Naive thymus-derived CD8-positive, alpha-beta T cell (primary cell): ENCODE measurements around the gene MAML3. TPM values are rescaled to one million over a fixed set of nuclear protein-coding genes. Genes with fewer than 3 reads are reported as not detected.

ENCODE experiments used
- ATAC-seq, 2 donors: fragments of 150-1000 bp; cut with Tn5 transposase in 1 of 2; sonication (Bioruptor Pico), chemical (Tn5 transposase) in 1 of 2; 1 replicate in 1 of 2; 2 replicates in 1 of 2; pipeline ENCODE4 v1.10.0; 2021; ENCODE audit warnings: mild to moderate bottlenecking in 2 of 2, moderate library complexity in 2 of 2
- POLR2A ChIA-PET: fragments of 350-600 bp; sonication (Branson Sonifier 250); formaldehyde crosslinking; loops from one replicate; lab custom pipeline; 2021; ENCODE audit warnings: antibody characterized with exemption; lab: Charles Lee
- DNase-seq, 10 donors: peaks; one replicate each; pipeline versions ENCODE4 v3.0.0 to v3.0.0-alpha.2; 2020 to 2022
- H3K27ac Mint-ChIP-seq, 10 donors: one replicate each; pipeline ENCODE4 v1.8.0; 2020 to 2022; ENCODE audit warnings: mild to moderate bottlenecking in 10 of 10, mixed read lengths in 10 of 10, moderate library complexity in 4 of 10, inconsistent platforms in 1 of 10
- H3K27me3 Mint-ChIP-seq, 5 donors: one replicate each; pipeline ENCODE4 v1.8.0; 2021 to 2022; ENCODE audit warnings: mixed read lengths in 5 of 5
- H3K36me3 Mint-ChIP-seq, 3 donors: one replicate each; pipeline ENCODE4 v1.8.0; 2020 to 2022; ENCODE audit warnings: mixed read lengths in 3 of 3, mild to moderate bottlenecking in 2 of 3, inconsistent platforms in 1 of 3
- H3K4me1 Mint-ChIP-seq, 4 donors: one replicate each; pipeline ENCODE4 v1.8.0; 2021 to 2022; ENCODE audit warnings: mixed read lengths in 4 of 4
- H3K4me3 Mint-ChIP-seq, 10 donors: one replicate each; pipeline ENCODE4 v1.8.0; 2020 to 2022; ENCODE audit warnings: mild to moderate bottlenecking in 10 of 10, mixed read lengths in 10 of 10, moderate library complexity in 6 of 10, inconsistent platforms in 1 of 10
- H3K9me3 Mint-ChIP-seq, 9 donors: one replicate each; pipeline ENCODE4 v1.8.0; 2020 to 2022; ENCODE audit warnings: mixed read lengths in 9 of 9, mild to moderate bottlenecking in 3 of 9, inconsistent platforms in 1 of 9, moderate library complexity in 1 of 9
- polyA plus RNA-seq, 3 donors: library from polyadenylated mRNA; unstranded; fragments of 300-500 nt; fragmentation: Illumina TruSeq; gene quantifications; one replicate each; pipeline ENCODE4 v1.2.3, GENCODE V29; 2021
- total RNA-seq, 8 experiments: library from RNA in 2 of 8; stranded (reverse) in 2 of 8; gene quantifications; one replicate each; pipeline ENCODE4 v1.2.3 and lab custom pipeline; 2021 to 2026

The MAML3 gene
- total and polyA plus RNA-seq, 5 experiments from 2014 or later, result 0.51 to 5.3 (median 1.6) TPM

DNA sequence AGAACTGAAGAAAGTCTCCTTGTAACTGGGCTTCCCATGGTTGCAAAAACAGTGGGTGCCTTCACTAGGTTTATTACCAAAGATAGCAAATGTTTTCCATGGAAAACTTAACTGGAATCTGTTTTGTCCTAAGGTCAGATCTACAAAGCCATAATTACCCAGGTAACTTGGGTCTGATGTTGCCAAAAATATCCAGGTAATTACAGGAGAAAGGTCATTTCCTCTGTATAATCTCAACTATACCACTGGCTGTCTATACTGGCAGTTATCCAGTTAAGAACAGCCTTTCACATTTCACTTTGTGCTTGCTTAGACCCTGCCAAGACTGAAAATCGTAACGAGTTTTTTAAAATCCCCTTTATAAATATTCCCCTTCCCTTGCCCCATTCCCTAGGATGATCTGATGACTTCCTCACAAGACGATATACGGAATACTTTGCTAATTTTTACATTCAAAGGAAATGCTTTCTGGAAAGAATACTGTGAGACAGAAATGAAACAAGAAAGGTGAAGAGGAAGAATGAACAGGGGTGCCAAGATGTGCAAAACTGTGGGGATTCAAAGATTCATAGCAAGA lies 105.5 kb downstream of the MAML3 start:
- H3K4me3 Mint-ChIP-seq, result peak overlapping the region; percentile 78 to 94 (median 86)
- no peaks in the 10 kb centered on the region for H3K9me3 Mint-ChIP-seq
- no peaks in the 10 kb centered on the region for H3K36me3 Mint-ChIP-seq
- no peaks in the 10 kb centered on the region for H3K27me3 Mint-ChIP-seq
- ATAC-seq, result no peak
- peak overlapping the region; percentile 84 to 97 (median 94) for H3K27ac Mint-ChIP-seq
- peaks cover 20 to 56% (median 52%) of the 10 kb centered on the region in 4 donors for H3K4me1 Mint-ChIP-seq
- no peak for DNase-seq
- POLR2A ChIA-PET, result interaction anchor here (0.6 to 2.3 kb wide), 7 partner anchors 11 to 204 kb away, joined by 3 to 43 read pairs (median 5); partner anchors contain the start of gene MAML3

DNA sequence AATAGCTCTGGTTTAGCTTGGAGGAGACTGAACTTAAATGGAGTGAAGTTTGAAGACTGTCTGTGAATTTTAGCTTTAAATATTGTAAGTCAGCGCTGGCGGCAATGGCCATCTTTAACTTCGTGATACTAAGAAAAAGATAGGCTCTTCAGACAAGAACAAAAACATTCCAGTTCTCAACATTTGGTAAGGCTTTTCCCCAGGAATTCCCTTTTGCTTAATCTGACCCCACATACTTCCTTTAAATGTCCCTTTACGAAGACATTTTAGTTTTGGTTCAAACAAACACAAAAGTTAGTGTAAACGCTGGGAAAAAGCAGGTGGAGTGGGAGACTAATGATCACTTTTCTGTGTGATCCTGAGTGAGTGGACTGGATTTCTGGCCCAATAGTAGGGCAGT lies 106.2 kb downstream of the MAML3 start:
- DNase-seq (no peak), ATAC-seq (no peak)
- Mint-ChIP-seq H3K4me3 (peak overlapping the region in 1 of 10 donors; percentile 78), H3K4me1 (peaks cover 20 to 55% (median 49%) of the 10 kb centered on the region in 4 donors), H3K36me3 (no peaks in the 10 kb centered on the region), H3K27ac (peak overlapping the region in 3 of 10 donors; percentile 19 to 64 (median 20)), H3K27me3 (no peaks in the 10 kb centered on the region), H3K9me3 (no peaks in the 10 kb centered on the region)
- POLR2A ChIA-PET, result interaction anchor here (1.0 to 1.6 kb wide), 2 partner anchors 103 to 105 kb away, joined by 3 to 4 read pairs; no protein-coding TSS in a partner anchor

GRCh38 chr4:140047017-140047640 lies 106.9 kb downstream of the MAML3 start:
- ATAC-seq (no peak), DNase-seq (no peak)
- Mint-ChIP-seq H3K4me1 (peaks cover 20 to 61% (median 53%) of the 10 kb centered on the region in 4 donors), H3K9me3 (no peaks in the 10 kb centered on the region), H3K4me3 (peak overlapping the region in 3 of 10 donors; percentile 11 to 23 (median 13)), H3K36me3 (no peaks in the 10 kb centered on the region), H3K27me3 (no peaks in the 10 kb centered on the region), H3K27ac (peak overlapping the region in 7 of 10 donors; percentile 3 to 88 (median 56))
- POLR2A ChIA-PET, result interaction anchor here (1.0 to 1.6 kb wide), 2 partner anchors 104 to 106 kb away, joined by 3 to 4 read pairs; no protein-coding TSS in a partner anchor

DNA sequence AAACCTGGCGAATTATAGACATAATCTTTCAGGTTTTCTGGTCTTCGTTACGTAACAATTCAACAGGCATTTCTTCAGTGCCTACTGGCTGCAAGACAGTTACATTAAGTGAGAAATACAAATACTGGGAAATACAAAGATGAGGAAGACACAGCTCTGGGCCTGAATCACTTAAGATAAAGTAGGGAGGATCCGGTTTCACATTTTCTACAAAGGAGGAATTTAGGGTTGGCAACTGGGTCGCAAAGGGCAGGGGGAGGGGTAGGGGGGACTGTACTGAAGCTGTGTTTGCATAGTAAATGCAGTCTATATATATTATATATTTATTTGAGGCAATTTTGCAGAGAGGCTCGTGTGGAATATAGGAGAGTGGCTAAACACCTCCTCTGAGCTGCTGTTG lies 107.4 kb downstream of the MAML3 start:
- DNase-seq (no peak), ATAC-seq (no peak)
- H3K27ac Mint-ChIP-seq, result peak overlapping the region in 8 of 10 donors; percentile 3 to 88 (median 64)
- POLR2A ChIA-PET, result interaction anchor here (1.0 to 1.6 kb wide), 2 partner anchors 24 to 104 kb away, joined by 3 to 4 read pairs; no protein-coding TSS in a partner anchor
- no peaks in the 10 kb centered on the region for H3K9me3 Mint-ChIP-seq
- no peaks in the 10 kb centered on the region for H3K36me3 Mint-ChIP-seq
- no peaks in the 10 kb centered on the region for H3K27me3 Mint-ChIP-seq
- peak overlapping the region in 1 of 10 donors; percentile 23 for H3K4me3 Mint-ChIP-seq
- peaks cover 20 to 63% (median 50%) of the 10 kb centered on the region in 4 donors for H3K4me1 Mint-ChIP-seq

DNA sequence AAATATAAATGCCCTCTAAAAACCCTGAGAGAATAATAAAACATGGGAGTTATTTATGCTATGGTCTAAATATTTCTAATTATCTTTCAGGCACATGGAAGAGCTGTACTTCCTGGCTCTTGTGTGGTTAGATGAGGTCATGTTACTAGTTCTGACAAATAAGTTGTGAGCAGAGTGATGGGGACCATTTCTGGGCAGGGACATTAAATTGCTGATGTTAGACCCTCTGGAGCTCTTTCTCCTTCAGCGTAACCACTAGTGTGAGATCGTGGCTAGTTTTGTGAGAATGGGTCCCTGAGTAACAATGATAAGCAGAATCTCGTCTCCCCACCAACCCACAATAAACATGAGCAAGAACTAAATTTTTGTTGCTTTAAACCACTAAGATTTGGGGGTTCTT lies 108.0 kb downstream of the MAML3 start:
- no peak for ATAC-seq
- Mint-ChIP-seq H3K9me3 (no peaks in the 10 kb centered on the region), H3K27me3 (no peaks in the 10 kb centered on the region), H3K4me1 (peaks cover 24 to 68% (median 53%) of the 10 kb centered on the region in 4 donors), H3K36me3 (no peaks in the 10 kb centered on the region), H3K27ac (peak overlapping the region in 7 of 10 donors; percentile 20 to 88 (median 58)), H3K4me3 (no peak overlapping the region)
- DNase-seq, result no peak
- POLR2A ChIA-PET, result interaction anchor here (1.0 to 1.6 kb wide), 2 partner anchors 25 to 105 kb away, joined by 3 to 4 read pairs; no protein-coding TSS in a partner anchor

DNA sequence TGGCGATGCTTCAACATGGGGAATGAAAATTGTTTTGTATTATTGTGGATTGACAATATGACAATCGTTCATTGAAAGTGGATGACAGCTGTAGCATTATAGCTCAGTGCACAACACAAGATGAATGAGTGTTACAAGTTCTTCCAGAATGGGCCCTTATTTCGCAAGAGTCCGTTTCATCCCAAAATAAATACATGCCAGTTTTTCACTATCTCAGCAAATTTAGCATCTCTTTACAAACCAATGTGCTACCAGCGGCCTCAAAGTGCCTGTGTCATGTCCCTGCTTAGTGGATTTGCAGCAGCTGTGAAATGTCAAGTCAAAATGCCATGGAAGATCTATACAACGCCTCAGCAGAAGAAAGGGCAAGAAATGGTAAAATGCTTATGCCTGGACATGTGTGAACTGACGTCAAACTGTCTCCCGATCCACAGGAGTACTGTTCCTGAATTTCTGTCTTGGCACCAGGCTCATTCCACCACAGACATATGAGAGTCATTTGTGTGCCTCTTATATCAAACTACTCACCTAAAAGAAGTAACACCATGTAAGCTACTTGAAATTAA lies 109.6 kb downstream of the MAML3 start:
- Mint-ChIP-seq H3K27me3 (no peaks in the 10 kb centered on the region), H3K4me1 (peaks cover 22 to 59% (median 42%) of the 10 kb centered on the region in 4 donors), H3K4me3 (no peak overlapping the region), H3K9me3 (no peaks in the 10 kb centered on the region), H3K36me3 (no peaks in the 10 kb centered on the region), H3K27ac (peak overlapping the region; percentile 3 to 88 (median 50))
- POLR2A ChIA-PET, result no interaction called here
- ATAC-seq, result no peak
- no peak for DNase-seq

GRCh38 chr4:140042634-140043033 lies 111.3 kb downstream of the MAML3 start:
- peak in 7 of 10 donors; percentile 1 to 71 (median 34) for DNase-seq
- ATAC-seq, result peak; percentile 75 to 76
- no peaks in the 10 kb centered on the region for H3K27me3 Mint-ChIP-seq
- peak overlapping the region; percentile 12 to 92 (median 77) for H3K27ac Mint-ChIP-seq
- H3K4me3 Mint-ChIP-seq, result peak overlapping the region in 6 of 10 donors; percentile 10 to 58 (median 40)
- H3K9me3 Mint-ChIP-seq, result no peaks in the 10 kb centered on the region
- H3K4me1 Mint-ChIP-seq, result peaks cover 14 to 48% (median 29%) of the 10 kb centered on the region in 4 donors
- no peaks in the 10 kb centered on the region for H3K36me3 Mint-ChIP-seq
- POLR2A ChIA-PET, result interaction anchor here (0.7 to 1.4 kb wide), 4 partner anchors 25 to 108 kb away, joined by 3 to 8 read pairs (median 4); no protein-coding TSS in a partner anchor

DNA sequence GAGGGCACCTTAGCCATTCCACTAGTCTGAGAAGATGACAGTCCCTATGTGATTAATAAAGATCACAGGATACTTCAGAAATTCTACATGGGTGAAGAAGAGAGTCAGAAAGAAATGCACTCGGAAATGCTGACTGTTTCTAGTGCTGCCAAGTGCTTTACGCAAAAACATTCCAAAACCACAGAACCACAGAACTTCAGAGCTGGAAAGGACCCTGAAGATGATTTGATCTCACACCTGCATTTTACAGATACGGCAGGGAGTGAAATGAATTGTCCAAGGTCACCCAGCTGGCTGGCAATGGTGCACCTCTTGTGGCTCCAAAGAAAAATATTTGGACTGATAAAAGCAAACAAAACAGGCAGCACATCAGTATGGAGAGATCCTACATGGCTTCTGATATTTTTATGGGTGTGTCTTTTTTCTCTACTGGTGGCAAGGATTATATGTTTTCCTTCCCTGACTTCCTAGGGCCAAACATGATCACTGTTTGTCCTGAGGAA lies 115.9 kb downstream of the MAML3 start:
- no peak for DNase-seq
- no peaks in the 10 kb centered on the region for H3K9me3 Mint-ChIP-seq
- H3K4me3 Mint-ChIP-seq, result no peak overlapping the region
- POLR2A ChIA-PET, result interaction anchor here (0.5 kb wide), 1 partner anchor 14 kb away, joined by 4 read pairs; no protein-coding TSS in a partner anchor
- no peaks in the 10 kb centered on the region for H3K36me3 Mint-ChIP-seq
- no peak for ATAC-seq
- peak overlapping the region in 1 of 10 donors; percentile 31 for H3K27ac Mint-ChIP-seq
- H3K27me3 Mint-ChIP-seq, result peaks cover 0 to 1% (median 0%) of the 10 kb centered on the region in 5 donors
- peaks cover 6 to 19% (median 14%) of the 10 kb centered on the region in 4 donors for H3K4me1 Mint-ChIP-seq

DNA sequence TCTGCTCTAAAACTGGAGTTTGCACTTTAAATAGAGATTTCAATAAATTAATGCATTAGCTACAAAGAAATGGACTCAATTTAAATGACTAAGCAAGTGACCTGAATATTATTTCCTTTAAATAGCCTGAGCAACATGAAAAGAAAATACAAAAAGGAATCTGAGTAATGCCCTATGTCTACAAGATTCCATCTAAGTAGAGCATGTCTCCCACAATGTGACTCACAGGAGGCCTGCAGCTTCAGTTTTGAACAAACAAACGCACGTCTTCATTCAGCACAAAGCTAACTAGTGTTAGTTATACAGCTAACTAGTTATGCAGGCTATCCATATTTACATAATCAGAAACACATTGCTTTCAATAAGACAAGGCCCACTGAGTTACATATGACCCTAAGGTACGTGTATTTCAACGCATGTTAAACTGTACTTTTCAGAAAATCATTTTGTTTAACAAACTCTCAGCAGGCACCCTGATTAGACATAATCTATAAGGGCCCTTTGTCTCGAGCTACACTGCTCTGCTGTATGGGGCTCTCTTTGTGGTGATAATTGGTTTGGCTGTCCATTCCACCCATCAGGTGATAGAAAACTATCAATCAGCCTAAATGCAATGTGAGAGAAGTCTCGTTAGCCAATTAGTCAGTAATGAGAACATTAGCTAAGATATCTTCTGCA lies 116.5 kb downstream of the MAML3 start:
- no peak overlapping the region for H3K4me3 Mint-ChIP-seq
- H3K27ac Mint-ChIP-seq, result no peak overlapping the region
- peaks cover 3 to 13% (median 8%) of the 10 kb centered on the region in 4 donors for H3K4me1 Mint-ChIP-seq
- ATAC-seq, result no peak
- DNase-seq, result no peak
- H3K27me3 Mint-ChIP-seq, result peaks cover 0 to 2% (median 0%) of the 10 kb centered on the region in 5 donors
- no peaks in the 10 kb centered on the region for H3K36me3 Mint-ChIP-seq
- H3K9me3 Mint-ChIP-seq, result no peaks in the 10 kb centered on the region
- POLR2A ChIA-PET, result interaction anchor here (0.5 kb wide), 1 partner anchor 15 kb away, joined by 4 read pairs; no protein-coding TSS in a partner anchor

- H3K27ac Mint-ChIP-seq, result no peak overlapping the region
- H3K4me1 Mint-ChIP-seq, result peaks cover 0 to 4% (median 2%) of the 10 kb centered on the region in 4 donors
- H3K27me3 Mint-ChIP-seq, result peaks cover 0 to 8% (median 5%) of the 10 kb centered on the region in 5 donors
- no peak for DNase-seq
- no peak for ATAC-seq
- POLR2A ChIA-PET, result no interaction called here
- H3K36me3 Mint-ChIP-seq, result no peaks in the 10 kb centered on the region
- no peaks in the 10 kb centered on the region for H3K9me3 Mint-ChIP-seq
- no peak overlapping the region for H3K4me3 Mint-ChIP-seq
Measured at GRCh38 chr4:140031706-140032105, 122.3 kb downstream of the MAML3 start.

GRCh38 chr4:140031061-140031460 lies 122.9 kb downstream of the MAML3 start:
- no peak for DNase-seq
- H3K4me3 Mint-ChIP-seq, result no peak overlapping the region
- H3K4me1 Mint-ChIP-seq, result peaks cover 0 to 4% (median 2%) of the 10 kb centered on the region in 4 donors
- H3K36me3 Mint-ChIP-seq, result no peaks in the 10 kb centered on the region
- no peak for ATAC-seq
- peaks cover 0 to 8% (median 5%) of the 10 kb centered on the region in 5 donors for H3K27me3 Mint-ChIP-seq
- peak overlapping the region in 1 of 10 donors; percentile 35 for H3K27ac Mint-ChIP-seq
- POLR2A ChIA-PET, result no interaction called here
- no peaks in the 10 kb centered on the region for H3K9me3 Mint-ChIP-seq
